Endothelial cell of umbilical vein (primary cell): ENCODE data around the gene COL7A1.

Source experiments
- CTCF ChIP-seq, 2 donors: IDR thresholded peaks; 1 replicate in 1 of 2; 2 replicates in 1 of 2; pipeline ENCODE4 v1.5.1; 2011; ENCODE audit warnings: low read length in 2 of 2, mild to moderate bottlenecking in 2 of 2, moderate library complexity in 2 of 2, control low read depth in 1 of 2, inconsistent platforms in 1 of 2, low read depth in 1 of 2; ENCODE audit not compliant: insufficient read depth in 1 of 2; ENCODE audit errors: extremely low read depth in 1 of 2
- EZH2 ChIP-seq: IDR thresholded peaks from 2 replicates; pipeline ENCODE4 v1.6.1; 2012; ENCODE audit warnings: borderline replicate concordance, low read depth, mild to moderate bottlenecking, moderate library complexity, low read length, inconsistent platforms; ENCODE audit not compliant: severe bottlenecking
- FOS ChIP-seq: IDR thresholded peaks from 2 replicates; pipeline ENCODE4 v1.6.1; 2011; ENCODE audit warnings: mild to moderate bottlenecking, low read length, moderate library complexity, borderline replicate concordance; ENCODE audit not compliant: insufficient read depth
- GATA2 ChIP-seq: IDR thresholded peaks from 2 replicates; pipeline ENCODE4 v1.7.0; 2011; ENCODE audit warnings: low read depth, mild to moderate bottlenecking, moderate library complexity, mixed read lengths, low read length; ENCODE audit not compliant: insufficient read length, insufficient read depth
- MYC ChIP-seq: IDR thresholded peaks from one replicate; pipeline ENCODE4 v1.6.1; 2011; ENCODE audit warnings: mild to moderate bottlenecking, low read depth, low read length
- POLR2A ChIP-seq: IDR thresholded peaks from 2 replicates; pipeline ENCODE4 v1.6.1; 2012; ENCODE audit warnings: low read depth, mild to moderate bottlenecking, control low read depth, low read length
- POLR2AphosphoS5 ChIP-seq: IDR thresholded peaks from 2 replicates; pipeline ENCODE4 v1.6.1; 2012; ENCODE audit warnings: low read depth, mild to moderate bottlenecking, control low read depth, low read length, moderate library complexity; ENCODE audit not compliant: insufficient read depth

- TF ChIP-seq MYC, result no peak
- no peak for TF ChIP-seq CTCF (IDR thresholded peaks at IDR 0.05; ENCODE audit: extremely low read depth in 1 of 2, insufficient read depth in 1 of 2, low read depth in 1 of 2, low read length in 2 of 2)
- no peak for TF ChIP-seq POLR2A
- TF ChIP-seq EZH2, result no peak
- TF ChIP-seq GATA2, result no peak
- no peak for TF ChIP-seq FOS
- no peak for TF ChIP-seq POLR2AphosphoS5
Observed at GRCh38 chr3:48641396-48641795, 46.3 kb upstream of the COL7A1 start.
